ENCODE measurements around the gene ARFIP1.

The ARFIP1 gene

GRCh38 chr4:152935631-152936445 is 156.1 kb downstream of the ARFIP1 start, which contains the start of gene FHDC1:
Gene FHDC1 (plus strand): TSS chr4:152936323. CDS start chr4:152943058, 6,735 bp downstream.
- DNase-seq (ENCODE audit: low read depth) = peak; percentile 71
- H3K4me3 ChIP-seq (ENCODE audit: low read length) = peak within 1 kb of the TSS; percentile 72
- no peak for TF ChIP-seq CTCF (IDR thresholded peaks at IDR 0.05; ENCODE audit: insufficient read depth, low read depth, low read length, missing control alignments)

DNA sequence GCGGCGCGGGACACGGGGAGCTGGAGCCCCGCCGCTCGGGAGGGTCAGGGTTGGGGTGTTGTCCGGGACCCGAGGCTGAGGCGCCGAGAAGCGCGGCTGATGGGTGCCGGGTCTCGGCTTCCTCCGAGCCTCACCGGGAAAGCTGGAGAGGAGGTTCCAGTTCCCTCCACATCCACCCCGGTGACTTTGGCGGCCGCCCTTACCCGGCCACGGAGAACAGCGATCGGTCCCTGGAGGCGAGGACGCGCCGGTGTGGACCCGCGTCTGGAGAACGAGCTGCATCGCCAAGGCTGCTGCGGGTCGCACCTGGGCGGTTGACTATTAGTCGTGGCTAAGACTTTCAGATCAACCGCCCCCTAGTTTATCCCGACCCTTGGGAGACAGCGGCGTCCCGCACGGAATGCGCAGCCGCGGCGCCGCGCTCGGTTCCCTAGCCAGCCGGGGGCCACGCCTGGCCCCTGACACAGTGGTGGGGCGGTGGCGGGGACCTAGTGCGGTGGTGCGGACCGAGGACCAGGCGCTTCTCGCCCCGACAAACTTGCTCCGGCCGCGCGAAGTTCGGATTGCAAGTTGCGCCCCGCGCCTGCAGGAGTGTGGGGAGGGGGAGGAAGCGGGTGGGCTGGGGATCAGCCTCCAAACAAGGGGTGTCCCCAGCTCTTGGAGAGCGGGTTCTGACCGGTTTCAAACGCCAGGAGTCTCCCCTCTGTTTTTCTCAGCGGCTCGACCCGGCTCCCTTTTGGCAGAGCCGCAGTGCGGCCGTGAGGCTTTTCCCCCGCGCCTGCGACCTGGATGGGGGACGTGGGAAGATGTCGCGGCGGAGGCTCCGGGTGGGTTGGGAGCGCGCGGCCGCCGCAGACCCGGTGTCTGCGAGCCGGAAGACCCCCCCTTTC is 156.9 kb downstream of the ARFIP1 start:
- peak; percentile 48 for DNase-seq (ENCODE audit: low read depth)
- peak; percentile 15 for TF ChIP-seq CTCF (IDR thresholded peaks at IDR 0.05; ENCODE audit: insufficient read depth, low read depth, low read length, missing control alignments)
- peak overlapping the region; percentile 72 for H3K4me3 ChIP-seq (ENCODE audit: low read length)

DNA sequence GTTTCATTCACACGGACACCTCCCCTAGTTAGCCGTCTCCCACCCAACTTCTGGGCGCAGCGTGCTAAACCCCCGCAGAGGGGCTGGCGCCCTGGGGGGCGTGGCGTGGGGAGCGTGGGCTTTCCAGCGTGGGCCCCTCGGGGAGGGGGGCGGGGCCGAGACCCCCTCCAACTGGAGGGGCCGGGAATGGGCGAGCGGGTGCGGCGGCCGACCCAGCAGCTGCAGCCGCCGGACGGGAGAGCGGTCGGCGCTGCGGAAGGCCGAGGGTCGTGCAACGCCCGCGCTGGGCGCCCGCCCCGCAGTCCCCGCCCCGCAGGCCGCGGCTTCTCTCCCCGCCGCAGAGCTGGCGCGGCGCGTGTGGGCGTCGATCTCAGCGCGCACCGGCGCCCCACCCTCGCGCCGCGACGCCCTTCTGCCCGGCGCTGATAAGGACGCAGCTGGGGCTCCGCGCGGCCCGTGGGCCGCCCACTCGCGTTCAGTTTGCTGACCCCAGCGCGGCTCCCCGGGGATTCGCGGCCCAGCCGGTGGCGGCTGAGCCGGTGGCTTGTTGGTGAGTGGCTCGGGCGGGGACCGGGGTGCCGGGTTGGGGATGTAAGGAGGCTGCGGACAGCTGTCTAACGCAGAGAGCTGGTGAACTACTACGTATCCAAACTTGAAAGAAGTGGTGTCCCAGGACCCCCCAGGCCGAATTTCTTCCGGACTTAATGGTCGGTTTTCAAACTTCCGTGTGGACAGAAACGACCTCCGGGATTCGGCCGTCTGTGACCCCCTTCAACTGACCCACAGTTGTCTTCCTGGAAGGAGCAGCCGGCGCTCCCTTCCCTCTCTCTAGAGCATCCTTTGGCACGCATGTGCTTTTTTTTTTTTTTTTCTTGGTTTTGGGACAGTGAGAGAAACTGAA is 157.8 kb downstream of the ARFIP1 start:
- H3K4me3 ChIP-seq (ENCODE audit: low read length) = peak overlapping the region; percentile 72
- DNase-seq (ENCODE audit: low read depth) = peak; percentile 63
- TF ChIP-seq CTCF (IDR thresholded peaks at IDR 0.05; ENCODE audit: insufficient read depth, low read depth, low read length, missing control alignments) = no peak

- H3K4me3 ChIP-seq (ENCODE audit: low read length) = peak overlapping the region; percentile 72
These were observed 158.6 kb downstream of the ARFIP1 start for GRCh38 chr4:152938237-152938947.

DNA sequence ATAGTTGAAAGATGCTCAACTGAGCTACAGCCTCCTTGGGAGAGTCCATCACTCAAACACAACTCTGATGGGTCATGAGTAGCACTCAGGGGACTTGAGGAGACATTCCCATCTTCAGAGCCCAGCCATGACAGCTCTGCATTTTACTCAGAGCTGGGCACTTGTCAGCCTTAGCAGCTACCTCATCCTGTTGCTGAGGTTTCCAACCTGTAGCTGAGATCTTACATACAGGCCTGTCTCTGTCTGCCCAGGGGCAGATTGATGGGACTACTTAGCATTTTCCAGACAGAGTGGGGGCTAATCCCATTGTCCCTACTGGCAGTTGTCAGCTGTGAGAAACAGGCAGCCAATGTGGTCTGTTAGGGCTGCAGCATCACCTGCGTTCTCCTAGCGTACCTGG is 159.9 kb downstream of the ARFIP1 start:
- no peak for TF ChIP-seq CTCF (IDR thresholded peaks at IDR 0.05; ENCODE audit: insufficient read depth, low read depth, low read length, missing control alignments)
- no peak for DNase-seq (ENCODE audit: low read depth)
- no peak overlapping the region for H3K4me3 ChIP-seq (ENCODE audit: low read length)

More at GRCh38 chr4:152938237-152938947, 158.6 kb downstream of the ARFIP1 start:
- no peak for TF ChIP-seq CTCF (IDR thresholded peaks at IDR 0.05; ENCODE audit: insufficient read depth, low read depth, low read length, missing control alignments)
- no peak for DNase-seq (ENCODE audit: low read depth)

DNA sequence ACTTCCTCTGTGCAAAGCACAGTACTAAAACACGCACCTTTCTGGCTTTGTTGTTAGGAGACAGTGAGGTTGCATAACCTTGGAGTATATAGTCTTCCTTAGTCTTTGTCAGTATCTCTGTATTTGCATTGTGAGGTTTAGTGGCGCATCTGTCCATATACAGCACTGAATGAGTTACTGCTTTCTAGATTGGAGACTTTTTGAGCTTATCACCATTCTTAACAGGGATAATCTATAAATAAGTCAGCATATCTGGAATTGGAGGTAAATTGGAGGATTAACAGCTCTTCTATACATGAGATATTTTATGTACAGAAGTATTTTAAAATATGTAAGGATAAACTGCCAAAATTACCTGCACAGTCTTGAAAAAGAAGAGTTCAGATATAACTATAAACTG is 160.7 kb downstream of the ARFIP1 start:
- no peak overlapping the region for H3K4me3 ChIP-seq (ENCODE audit: low read length)
- no peak for DNase-seq (ENCODE audit: low read depth)
- no peak for TF ChIP-seq CTCF (IDR thresholded peaks at IDR 0.05; ENCODE audit: insufficient read depth, low read depth, low read length, missing control alignments)
